HEK293 (cell line): ENCODE results near the gene CLCF1.

Experiments used
- CTCF ChIP-seq: fragments of 450-650 bp; formaldehyde crosslinking; IDR thresholded peaks from 2 replicates; pipeline ENCODE4 v1.5.1; 2016; ENCODE audit warnings: missing biosample characterization, missing genetic modification characterization
- GFI1B ChIP-seq: fragments of 450-650 bp; formaldehyde crosslinking; IDR thresholded peaks from 2 replicates; pipeline ENCODE4 v1.5.1; 2016; ENCODE audit warnings: missing biosample characterization, missing genetic modification characterization
- KLF7 ChIP-seq: fragments of 450-650 bp; formaldehyde crosslinking; IDR thresholded peaks from 2 replicates; pipeline ENCODE4 v1.5.1; 2016; ENCODE audit warnings: missing biosample characterization, missing genetic modification characterization, borderline replicate concordance
- SP2 ChIP-seq: fragments of 450-650 bp; formaldehyde crosslinking; IDR thresholded peaks from 2 replicates; pipeline ENCODE4 v1.5.1; 2016; ENCODE audit warnings: missing biosample characterization, missing genetic modification characterization
- SP7 ChIP-seq: fragments of 450-650 bp; formaldehyde crosslinking; IDR thresholded peaks from 2 replicates; pipeline ENCODE4 v1.5.1; 2016; ENCODE audit warnings: missing biosample characterization, missing genetic modification characterization
- ZNF138 ChIP-seq: fragments of 450-650 bp; formaldehyde crosslinking; IDR thresholded peaks from 2 replicates; pipeline ENCODE4 v1.5.1; 2016; ENCODE audit warnings: missing biosample characterization, missing genetic modification characterization, borderline replicate concordance
- ZNF184 ChIP-seq: fragments of 450-650 bp; IDR thresholded peaks from 2 replicates; pipeline ENCODE4 v1.5.1; 2018; ENCODE audit warnings: missing biosample characterization, mild to moderate bottlenecking, missing genetic modification characterization
- ZNF501 ChIP-seq: fragments of 450-650 bp; formaldehyde crosslinking; IDR thresholded peaks from 2 replicates; pipeline ENCODE4 v1.5.1; 2016; ENCODE audit warnings: missing biosample characterization, missing genetic modification characterization
- ZNF529 ChIP-seq: fragments of 450-650 bp; formaldehyde crosslinking; IDR thresholded peaks from 2 replicates; pipeline ENCODE4 v1.5.1; 2017; ENCODE audit warnings: missing genetic modification characterization, missing biosample characterization; ENCODE audit not compliant: insufficient replicate concordance
- ZNF830 ChIP-seq: fragments of 450-650 bp; IDR thresholded peaks from 2 replicates; pipeline ENCODE4 v1.5.0; 2018; ENCODE audit warnings: missing biosample characterization, missing genetic modification characterization, low read depth, mild to moderate bottlenecking, moderate library complexity
- TF ChIP-seq, protein P1 (sequence below): fragments of 450-650 bp; formaldehyde crosslinking; IDR thresholded peaks from 2 replicates; pipeline ENCODE4 v1.5.1; 2016; ENCODE audit warnings: missing biosample characterization, missing genetic modification characterization
- TF ChIP-seq, protein P2 (sequence below): sonication (generic); formaldehyde crosslinking; IDR thresholded peaks from 2 replicates; pipeline ENCODE4 v1.8.1; 2022; ENCODE audit warnings: mild to moderate bottlenecking, moderate library complexity, missing genetic modification reagents

- TF ChIP-seq CTCF (tag by site-specific recombination) (no peak), ZNF138 (no peak), SP2 (no peak), ZNF830 (no peak), ZNF184 (tag by site-specific recombination) (no peak), ZNF501 (no peak), SP7 (tag by site-specific recombination) (no peak), GFI1B (no peak), KLF7 (no peak), ZNF529 (no peak)
- TF ChIP-seq, protein P1, sequence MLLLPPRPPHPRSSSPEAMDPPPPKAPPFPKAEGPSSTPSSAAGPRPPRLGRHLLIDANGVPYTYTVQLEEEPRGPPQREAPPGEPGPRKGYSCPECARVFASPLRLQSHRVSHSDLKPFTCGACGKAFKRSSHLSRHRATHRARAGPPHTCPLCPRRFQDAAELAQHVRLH (tag by site-specific recombination): no peak
- TF ChIP-seq, protein P2, sequence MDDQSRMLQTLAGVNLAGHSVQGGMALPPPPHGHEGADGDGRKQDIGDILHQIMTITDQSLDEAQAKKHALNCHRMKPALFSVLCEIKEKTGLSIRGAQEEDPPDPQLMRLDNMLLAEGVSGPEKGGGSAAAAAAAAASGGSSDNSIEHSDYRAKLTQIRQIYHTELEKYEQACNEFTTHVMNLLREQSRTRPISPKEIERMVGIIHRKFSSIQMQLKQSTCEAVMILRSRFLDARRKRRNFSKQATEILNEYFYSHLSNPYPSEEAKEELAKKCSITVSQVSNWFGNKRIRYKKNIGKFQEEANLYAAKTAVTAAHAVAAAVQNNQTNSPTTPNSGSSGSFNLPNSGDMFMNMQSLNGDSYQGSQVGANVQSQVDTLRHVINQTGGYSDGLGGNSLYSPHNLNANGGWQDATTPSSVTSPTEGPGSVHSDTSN (CRISPR knock-in tag): no peak
These were observed 1.5 kb downstream of the CLCF1 start for GRCh38 chr11:67371911-67372320.
